Endodermal cell (in vitro differentiated cells): ENCODE data around the gene RNF128. TPM values are rescaled to one million over a fixed set of nuclear protein-coding genes. Genes with fewer than 3 reads are reported as not detected.

ENCODE experiments used
- DNase-seq: peaks from one replicate; pipeline ENCODE4 v3.0.0-alpha.2; 2017
- H3K27ac ChIP-seq: 2 replicates; pipeline ENCODE4 v1.5.1; 2013; ENCODE audit warnings: mild to moderate bottlenecking, low read depth, low read length, moderate library complexity
- H3K27me3 ChIP-seq: 2 replicates; pipeline ENCODE4 v1.6.1; 2013; ENCODE audit warnings: mild to moderate bottlenecking, low read length, moderate library complexity; ENCODE audit not compliant: insufficient read depth, control insufficient read depth, poor library complexity, severe bottlenecking
- H3K36me3 ChIP-seq: 2 replicates; pipeline ENCODE4 v1.7.0; 2013; ENCODE audit warnings: mild to moderate bottlenecking, low read length, moderate library complexity; ENCODE audit not compliant: control insufficient read depth, insufficient read depth
- H3K4me1 ChIP-seq: one replicate; pipeline ENCODE4 v1.7.0; 2013; ENCODE audit warnings: low read length; ENCODE audit not compliant: control insufficient read depth, insufficient read depth
- H3K4me3 ChIP-seq: 2 replicates; pipeline ENCODE4 v1.5.1; 2013; ENCODE audit warnings: mild to moderate bottlenecking, low read length, moderate library complexity
- H3K9ac ChIP-seq: 2 replicates; pipeline ENCODE4 v1.6.1; 2013; ENCODE audit warnings: mild to moderate bottlenecking, low read length, moderate library complexity; ENCODE audit not compliant: poor library complexity, severe bottlenecking; ENCODE audit errors: extremely low read depth
- H3K9me3 ChIP-seq: 2 replicates; pipeline ENCODE4 v1.6.1; 2013; ENCODE audit warnings: mild to moderate bottlenecking, low read length, moderate library complexity; ENCODE audit not compliant: control insufficient read depth
- H3K27ac Mint-ChIP-seq: 2 replicates; pipeline ENCODE4 v1.8.0; 2020; ENCODE audit warnings: mixed read lengths
- H3K27me3 Mint-ChIP-seq: 2 replicates; pipeline ENCODE4 v1.8.0; 2021; ENCODE audit warnings: mild to moderate bottlenecking, mixed read lengths; ENCODE audit not compliant: insufficient read depth
- H3K36me3 Mint-ChIP-seq: 2 replicates; pipeline ENCODE4 v1.8.0; 2020; ENCODE audit warnings: low read depth, mixed read lengths
- H3K4me1 Mint-ChIP-seq: 2 replicates; pipeline ENCODE4 v1.8.0; 2020; ENCODE audit warnings: mixed read lengths
- H3K4me3 Mint-ChIP-seq: 2 replicates; pipeline ENCODE4 v1.8.0; 2020; ENCODE audit warnings: mild to moderate bottlenecking, moderate library complexity, mixed read lengths
- H3K9me3 Mint-ChIP-seq: 2 replicates; pipeline ENCODE4 v1.8.0; 2020; ENCODE audit warnings: mild to moderate bottlenecking, mixed read lengths
- CTCF ChIP-seq: fragments of 200-600 bp; sonication (generic); conservative IDR thresholded peaks from 2 replicates; pipeline ENCODE4 v1.5.0; 2021; ENCODE audit warnings: antibody characterized with exemption, mild to moderate bottlenecking
- WGBS, 2 experiments: methylation state at CpG; one replicate each; pipeline versions ENCODE4 v1.1.5 to v1.1.7; 2013; ENCODE audit warnings: missing lambda C conversion rate in 2 of 2, mixed read lengths in 1 of 2; ENCODE audit not compliant: insufficient coverage in 1 of 2, insufficient read length in 1 of 2; 5-methylcytosine and 5-hydroxymethylcytosine counted together
- total RNA-seq, 2 donors: library from RNA; stranded (reverse); fragmentation: NEBNext Ultra II Directional in 1 of 2; extraction: Animal tissue kit (Norgen Biotek cat#: 25700) in 1 of 2; gene quantifications; 2 replicates in 1 of 2; 3 replicates in 1 of 2; pipeline ENCODE4 v1.2.1, GENCODE V29; 2021

Gene RNF128
- total RNA-seq, 2 donors from 2014 or later: 0.48 to 1.1 TPM

DNA sequence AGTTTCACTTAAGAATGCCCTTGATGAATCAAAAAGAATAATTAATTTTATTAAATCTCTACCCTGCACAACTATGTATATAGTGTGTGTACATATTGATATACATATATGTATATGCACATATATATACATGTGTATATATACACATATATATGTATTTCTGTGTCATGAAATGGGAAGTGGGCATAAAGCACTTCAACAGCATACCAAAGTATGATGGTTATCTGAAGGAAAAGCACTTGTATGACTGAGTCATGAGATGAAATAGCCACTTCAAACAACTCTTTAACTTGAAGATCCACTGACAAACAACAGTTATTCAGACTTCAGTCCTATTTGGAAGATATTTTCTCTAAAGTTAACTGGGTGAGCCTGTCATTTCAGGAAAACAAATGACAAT lies 16.3 kb downstream of the RNF128 start:
- no peak for DNase-seq
- H3K27ac Mint-ChIP-seq: no peak overlapping the region
- peaks cover 20% of the 10 kb centered on the region for H3K9me3 Mint-ChIP-seq
- no peaks in the 10 kb centered on the region for H3K4me1 Mint-ChIP-seq
- no peaks in the 10 kb centered on the region for H3K27me3 Mint-ChIP-seq
- H3K36me3 ChIP-seq: no peaks in the 10 kb centered on the region
- H3K9ac ChIP-seq: no peak overlapping the region
- no peak overlapping the region for H3K4me3 ChIP-seq
- H3K9me3 ChIP-seq: no peaks in the 10 kb centered on the region
- no peaks in the 10 kb centered on the region for H3K27me3 ChIP-seq
- H3K4me3 Mint-ChIP-seq: no peak overlapping the region
- no peak for TF ChIP-seq CTCF
- no peak overlapping the region for H3K27ac ChIP-seq
- no peaks in the 10 kb centered on the region for H3K36me3 Mint-ChIP-seq
- H3K4me1 ChIP-seq: no peaks in the 10 kb centered on the region

GRCh38 chrX:106748377-106748776 lies 21.9 kb downstream of the RNF128 start:
- Mint-ChIP-seq H3K9me3 (peaks cover 32% of the 10 kb centered on the region), H3K27ac (no peak overlapping the region), H3K27me3 (no peaks in the 10 kb centered on the region), H3K4me3 (no peak overlapping the region), H3K4me1 (no peaks in the 10 kb centered on the region), H3K36me3 (no peaks in the 10 kb centered on the region)
- WGBS, 2 experiments: 100% methylated on average over 1 of the region's 1 CpG; no CpG with 5 or more reads in 1 of the 2 experiments
- no peak overlapping the region for H3K27ac ChIP-seq
- no peak overlapping the region for H3K9ac ChIP-seq
- TF ChIP-seq CTCF: no peak
- no peaks in the 10 kb centered on the region for H3K27me3 ChIP-seq
- H3K36me3 ChIP-seq: no peaks in the 10 kb centered on the region
- no peak overlapping the region for H3K4me3 ChIP-seq
- DNase-seq: no peak
- H3K9me3 ChIP-seq: peaks cover 6% of the 10 kb centered on the region
- no peaks in the 10 kb centered on the region for H3K4me1 ChIP-seq

DNA sequence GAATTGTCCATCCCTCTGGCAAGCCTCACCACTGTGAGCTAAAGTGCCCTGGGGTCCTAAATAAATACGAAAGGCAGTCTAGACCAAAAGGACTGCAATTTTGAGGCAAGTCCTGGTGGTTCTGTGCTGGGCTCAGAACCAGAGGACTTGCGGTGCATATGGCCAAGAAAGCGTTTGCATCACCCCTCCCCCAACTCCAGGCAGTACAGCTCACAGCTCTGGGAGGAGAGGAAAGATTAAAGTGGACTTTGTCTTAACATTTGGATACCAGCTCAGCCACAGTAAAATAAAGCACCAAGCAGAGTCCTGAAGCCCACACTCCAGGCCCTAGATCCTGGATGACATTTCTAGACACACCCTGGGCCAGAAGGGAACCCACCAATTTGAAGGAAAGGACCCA lies 24.9 kb downstream of the RNF128 start:
- H3K9ac ChIP-seq: no peak overlapping the region

More for the DNA sequence above, 24.9 kb downstream of the RNF128 start:
- Histone ChIP-seq H3K36me3 (no peaks in the 10 kb centered on the region), H3K9me3 (peaks cover 6% of the 10 kb centered on the region), H3K27ac (no peak overlapping the region), H3K27me3 (no peaks in the 10 kb centered on the region), H3K4me1 (no peaks in the 10 kb centered on the region), H3K4me3 (no peak overlapping the region)
- Mint-ChIP-seq H3K4me1 (no peaks in the 10 kb centered on the region), H3K36me3 (no peaks in the 10 kb centered on the region), H3K9me3 (peaks cover 45% of the 10 kb centered on the region), H3K27ac (no peak overlapping the region), H3K4me3 (no peak overlapping the region), H3K27me3 (no peaks in the 10 kb centered on the region)
- 75% methylated on average over 1 of the region's 3 CpGs; no CpG with 5 or more reads in 1 of the 2 experiments for WGBS, 2 experiments
- TF ChIP-seq CTCF: no peak
- DNase-seq: peak; percentile 35
